Kidney (tissue), 14 donors: Measurements from ENCODE around the gene LOXL1. TPM values are rescaled to one million over a fixed set of nuclear protein-coding genes. Genes with fewer than 3 reads are reported as not detected.
A peak's percentile ranks its signal among the peaks of the same experiment; 100 is the strongest.

Experiments used
- DNase-seq, 5 donors: peaks; one replicate each; pipeline ENCODE4 v3.0.0-alpha.2; 2013 to 2020
- FAIRE-seq: peaks from 2 replicates; lab custom pipeline; 2012; peaks lifted over from hg19 to GRCh38; lab: Jason Lieb, UNC
- H3K27ac ChIP-seq, 2 donors: one replicate each; pipeline ENCODE4 v1.7.0; 2013; ENCODE audit warnings: low read depth in 2 of 2, low read length in 2 of 2, inconsistent platforms in 1 of 2
- H3K27me3 ChIP-seq: one replicate; pipeline ENCODE4 v1.7.1; 2013; ENCODE audit warnings: low read length, inconsistent platforms; ENCODE audit not compliant: control insufficient read depth, insufficient read depth
- H3K36me3 ChIP-seq, 3 donors: one replicate each; pipeline versions ENCODE4 v1.7.0 to v1.7.1; 2013; ENCODE audit warnings: low read length in 3 of 3, control low read depth in 1 of 3, inconsistent platforms in 1 of 3; ENCODE audit not compliant: insufficient read depth in 3 of 3, control insufficient read depth in 2 of 3
- H3K4me1 ChIP-seq, 3 donors: one replicate each; pipeline versions ENCODE4 v1.7.0 to v1.7.1; 2013; ENCODE audit warnings: low read length in 3 of 3, inconsistent platforms in 1 of 3, low read depth in 1 of 3; ENCODE audit not compliant: control insufficient read depth in 2 of 3, insufficient read depth in 2 of 3
- H3K4me3 ChIP-seq, 3 donors: one replicate each; pipeline versions ENCODE4 v1.7.0 to v1.8.1; 2013; ENCODE audit warnings: low read length in 3 of 3, control low read depth in 1 of 3, inconsistent platforms in 1 of 3
- H3K9ac ChIP-seq, 3 donors: one replicate each; pipeline versions ENCODE4 v1.7.0 to v1.7.1; 2013; ENCODE audit warnings: low read length in 3 of 3, control low read depth in 1 of 3, inconsistent platforms in 1 of 3
- H3K9me3 ChIP-seq, 3 donors: one replicate each; pipeline versions ENCODE4 v1.7.0 to v1.7.1; 2013; ENCODE audit warnings: low read length in 3 of 3, control low read depth in 1 of 3, inconsistent platforms in 1 of 3; ENCODE audit not compliant: control insufficient read depth in 2 of 3, insufficient read depth in 1 of 3
- intact Hi-C: fragments of 100-400 bp; cut with DNase I; formaldehyde crosslinking; loops from one replicate; pipeline ENCODE4 v1.11.1; 2022
- polyA plus RNA-seq: library from polyadenylated mRNA; stranded (reverse); fragments of 350-450 nt; fragmentation: Illumina TruSeq; extraction: RNeasy Lipid Tissue Mini Kit (QIAGEN cat#74804); gene quantifications from one replicate; pipeline ENCODE4 v1.2.3, GENCODE V29; 2014; ENCODE audit warnings: low read depth, low replicate concordance; ENCODE audit not compliant: insufficient read depth
- total RNA-seq: library from RNA; stranded (reverse); fragmentation: NEBNext Ultra II Directional; extraction: Animal tissue kit (Norgen Biotek cat#: 25700); gene quantifications from one replicate; pipeline ENCODE4 v1.2.1, GENCODE V29; 2021
- TF ChIP-seq, protein P1 (sequence below): IDR thresholded peaks from 3 replicates; pipeline ENCODE4 v1.5.1; 2012; ENCODE audit warnings: mild to moderate bottlenecking, moderate library complexity, borderline replicate concordance; ENCODE audit not compliant: insufficient read depth; ENCODE audit errors: extremely low read depth
- donor health status: control.
- donor health status: control.
- donor health status: control.
- donor health status: control.
- donor health status: control.
- donor health status: DM: yes; HTN: yes; CAD: no.
- donor health status: Normal renal cell carcinoma (clear cell type).

LOXL1 gene
- total and polyA plus RNA-seq, 2 donors from 2014 or later = 33.2 to 35.1 TPM

DNA sequence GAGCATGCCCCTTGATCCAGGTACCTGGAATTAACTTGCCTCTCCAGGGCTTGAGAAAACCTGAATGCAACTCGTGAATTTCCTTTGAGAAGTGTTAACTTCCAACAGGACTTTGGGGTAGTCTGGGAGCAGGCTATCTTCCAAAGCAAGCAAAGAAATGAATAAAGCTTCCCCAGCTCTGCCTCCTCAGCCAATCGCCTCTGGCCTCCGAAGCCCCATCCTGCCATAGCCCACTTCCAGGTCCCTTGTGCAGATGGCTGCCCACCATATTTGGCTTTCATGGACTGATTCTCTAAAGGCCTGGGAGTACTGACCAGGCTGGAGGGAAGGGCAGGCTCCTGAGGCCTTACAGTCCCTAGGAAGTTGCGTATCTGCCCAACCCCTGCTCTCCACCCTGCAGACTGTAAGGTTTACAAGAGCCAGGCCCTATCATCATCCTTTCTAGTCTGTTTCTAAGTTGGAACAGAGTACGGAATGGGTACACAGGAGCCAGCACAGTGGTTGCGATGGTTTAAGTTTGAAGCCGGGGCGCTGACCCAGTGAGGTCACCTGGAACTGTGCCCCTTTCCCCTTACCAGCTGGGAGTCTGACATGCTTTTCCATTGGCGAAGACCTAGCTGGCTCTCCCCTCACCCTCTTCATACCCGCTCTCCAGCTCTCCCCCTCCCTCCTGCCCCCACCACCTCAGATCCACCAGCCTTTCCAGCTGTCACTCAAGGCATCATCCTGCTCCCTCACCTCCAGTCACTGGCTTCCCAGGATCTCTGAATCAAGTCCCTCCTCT lies 67.1 kb downstream of the LOXL1 start:
- peak overlapping the region in 2 of 3 donors; percentile 85 to 90 for H3K4me3 ChIP-seq
- FAIRE-seq (no peak), DNase-seq (no peak)
- no peaks in the 10 kb centered on the region for H3K27me3 ChIP-seq
- H3K4me1 ChIP-seq = peaks cover 0 to 34% (median 9%) of the 10 kb centered on the region in 3 donors
- intact Hi-C loops = no loop called here
- H3K27ac ChIP-seq = no peak overlapping the region
- H3K9ac ChIP-seq = peak overlapping the region in 1 of 3 donors; percentile 77
- no peaks in the 10 kb centered on the region for H3K9me3 ChIP-seq
- TF ChIP-seq, protein P1, sequence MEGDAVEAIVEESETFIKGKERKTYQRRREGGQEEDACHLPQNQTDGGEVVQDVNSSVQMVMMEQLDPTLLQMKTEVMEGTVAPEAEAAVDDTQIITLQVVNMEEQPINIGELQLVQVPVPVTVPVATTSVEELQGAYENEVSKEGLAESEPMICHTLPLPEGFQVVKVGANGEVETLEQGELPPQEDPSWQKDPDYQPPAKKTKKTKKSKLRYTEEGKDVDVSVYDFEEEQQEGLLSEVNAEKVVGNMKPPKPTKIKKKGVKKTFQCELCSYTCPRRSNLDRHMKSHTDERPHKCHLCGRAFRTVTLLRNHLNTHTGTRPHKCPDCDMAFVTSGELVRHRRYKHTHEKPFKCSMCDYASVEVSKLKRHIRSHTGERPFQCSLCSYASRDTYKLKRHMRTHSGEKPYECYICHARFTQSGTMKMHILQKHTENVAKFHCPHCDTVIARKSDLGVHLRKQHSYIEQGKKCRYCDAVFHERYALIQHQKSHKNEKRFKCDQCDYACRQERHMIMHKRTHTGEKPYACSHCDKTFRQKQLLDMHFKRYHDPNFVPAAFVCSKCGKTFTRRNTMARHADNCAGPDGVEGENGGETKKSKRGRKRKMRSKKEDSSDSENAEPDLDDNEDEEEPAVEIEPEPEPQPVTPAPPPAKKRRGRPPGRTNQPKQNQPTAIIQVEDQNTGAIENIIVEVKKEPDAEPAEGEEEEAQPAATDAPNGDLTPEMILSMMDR = no peak
- peaks cover 0 to 3% (median 3%) of the 10 kb centered on the region in 3 donors for H3K36me3 ChIP-seq

DNA sequence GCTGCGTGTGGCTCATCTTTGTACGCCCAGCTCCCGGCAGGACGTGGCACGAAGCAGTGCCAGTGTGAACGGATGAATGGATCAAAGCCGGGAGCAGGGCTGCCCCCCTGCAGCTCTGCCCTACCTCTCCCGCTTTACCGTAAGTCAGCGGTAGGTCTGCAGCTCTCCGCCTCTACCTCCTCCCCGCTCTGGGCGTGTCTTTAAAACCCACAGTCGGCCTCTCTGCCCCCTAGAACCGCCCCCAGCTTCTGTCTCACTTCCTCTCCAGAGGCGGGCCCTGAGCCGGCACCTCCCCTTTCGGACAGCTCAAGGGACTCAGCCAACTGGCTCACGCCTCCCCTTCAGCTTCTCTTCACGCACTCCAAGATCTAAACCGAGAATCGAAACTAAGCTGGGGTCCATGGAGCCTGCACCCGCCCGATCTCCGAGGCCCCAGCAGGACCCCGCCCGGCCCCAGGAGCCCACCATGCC lies 68.2 kb downstream of the LOXL1 start, which contains the start of gene PML:
Gene PML (plus strand): TSS at position 304 of the 471 bp plus-strand sequence. CDS start 97 bp downstream, at position 401.
- TF ChIP-seq, protein P1 = peak; percentile 4
- H3K36me3 ChIP-seq = peaks cover 0 to 7% (median 5%) of the 10 kb centered on the region in 3 donors
- H3K4me3 ChIP-seq = peak within 1 kb of the TSS; percentile 81 to 90 (median 85)
- H3K27me3 ChIP-seq = no peaks in the 10 kb centered on the region
- intact Hi-C loops = no loop called here
- peaks cover 0 to 32% (median 9%) of the 10 kb centered on the region in 3 donors for H3K4me1 ChIP-seq
- H3K9ac ChIP-seq = peak within 1 kb of the TSS; percentile 72 to 93 (median 89)
- no peaks in the 10 kb centered on the region for H3K9me3 ChIP-seq
- peak within 1 kb of the TSS; percentile 91 to 95 for H3K27ac ChIP-seq
- peak; percentile 96 to 99 (median 98) for DNase-seq
- FAIRE-seq = no peak

DNA sequence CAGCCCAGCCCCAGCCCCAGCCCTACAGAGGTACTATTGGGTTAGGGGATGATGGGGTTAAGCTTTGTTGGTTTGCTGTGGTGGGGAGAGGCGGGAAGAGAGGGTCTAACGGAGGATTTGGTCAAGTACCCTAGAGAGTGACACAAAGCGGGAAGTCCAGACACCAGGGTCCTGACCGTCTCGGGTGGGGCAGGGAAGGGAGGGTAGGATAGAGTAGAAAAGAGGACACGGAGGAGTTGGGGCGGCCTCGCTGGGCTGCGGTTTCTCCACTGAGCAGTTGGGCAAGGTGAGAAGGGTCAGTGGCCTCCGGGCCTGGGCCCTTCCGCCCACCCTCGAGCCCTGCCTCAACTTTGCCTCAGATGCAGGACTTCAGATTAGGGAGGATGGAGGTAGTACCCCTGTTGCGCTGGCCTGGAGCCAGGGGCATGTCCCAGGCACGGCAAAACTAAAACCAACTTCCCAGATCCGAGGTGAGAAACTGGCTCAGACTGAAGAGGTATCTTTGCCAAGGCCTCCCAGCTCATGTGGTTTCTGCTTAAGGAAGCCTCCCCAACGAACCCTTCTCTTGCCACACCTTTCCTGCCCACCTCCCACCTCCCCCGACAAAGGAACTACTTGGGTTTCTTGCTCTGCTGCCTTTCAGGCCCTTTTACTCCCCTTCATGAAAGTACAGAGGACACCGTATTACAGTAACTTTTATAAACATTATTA lies 68.8 kb downstream of the LOXL1 start:
- Histone ChIP-seq H3K9ac (peak overlapping the region; percentile 64 to 93 (median 89)), H3K4me1 (peaks cover 0 to 32% (median 9%) of the 10 kb centered on the region in 3 donors), H3K27ac (peak overlapping the region; percentile 91 to 95), H3K4me3 (peak overlapping the region; percentile 81 to 90 (median 85)), H3K27me3 (no peaks in the 10 kb centered on the region), H3K9me3 (no peaks in the 10 kb centered on the region), H3K36me3 (peaks cover 0 to 7% (median 5%) of the 10 kb centered on the region in 3 donors)
- intact Hi-C loops = no loop called here
- FAIRE-seq (no peak), DNase-seq (peak in 1 of 5 donors; percentile 80)
- TF ChIP-seq, protein P1 = no peak
